Measurements from ENCODE around the gene GLIPR1. TPM values are rescaled to one million over a fixed set of nuclear protein-coding genes. Genes with fewer than 3 reads are reported as not detected.
"Not testable (repeated sequence)": the region's sequence is repeated elsewhere in the genome, so short reads cannot be mapped to it uniquely, and the experiment has no call there.

The GLIPR1 gene
- total RNA-seq, 2 donors from 2014 or later, result 2.7 to 10.0 TPM

DNA sequence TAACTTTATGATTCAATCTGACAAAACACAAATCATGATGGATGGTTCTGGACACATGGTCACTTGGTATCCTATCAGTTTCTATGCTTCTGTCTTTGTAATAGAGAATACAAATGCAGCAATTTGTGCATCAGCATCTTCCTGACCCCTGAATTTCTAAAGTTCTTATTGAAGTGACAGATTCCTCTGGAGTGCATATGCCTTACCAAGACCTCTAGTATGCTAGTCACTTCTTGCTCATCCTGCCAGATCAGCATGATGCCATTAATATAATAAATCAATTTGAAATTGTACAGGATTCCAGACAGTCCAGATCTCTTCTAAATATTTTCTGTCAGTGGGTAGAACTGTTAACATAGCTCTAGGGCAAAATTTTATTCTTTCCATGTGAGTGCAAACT lies 40.6 kb upstream of the GLIPR1 start:
- TF ChIP-seq POLR2AphosphoS5 (IDR thresholded peaks at IDR 0.05), result no peak
- TF ChIP-seq, protein P1, sequence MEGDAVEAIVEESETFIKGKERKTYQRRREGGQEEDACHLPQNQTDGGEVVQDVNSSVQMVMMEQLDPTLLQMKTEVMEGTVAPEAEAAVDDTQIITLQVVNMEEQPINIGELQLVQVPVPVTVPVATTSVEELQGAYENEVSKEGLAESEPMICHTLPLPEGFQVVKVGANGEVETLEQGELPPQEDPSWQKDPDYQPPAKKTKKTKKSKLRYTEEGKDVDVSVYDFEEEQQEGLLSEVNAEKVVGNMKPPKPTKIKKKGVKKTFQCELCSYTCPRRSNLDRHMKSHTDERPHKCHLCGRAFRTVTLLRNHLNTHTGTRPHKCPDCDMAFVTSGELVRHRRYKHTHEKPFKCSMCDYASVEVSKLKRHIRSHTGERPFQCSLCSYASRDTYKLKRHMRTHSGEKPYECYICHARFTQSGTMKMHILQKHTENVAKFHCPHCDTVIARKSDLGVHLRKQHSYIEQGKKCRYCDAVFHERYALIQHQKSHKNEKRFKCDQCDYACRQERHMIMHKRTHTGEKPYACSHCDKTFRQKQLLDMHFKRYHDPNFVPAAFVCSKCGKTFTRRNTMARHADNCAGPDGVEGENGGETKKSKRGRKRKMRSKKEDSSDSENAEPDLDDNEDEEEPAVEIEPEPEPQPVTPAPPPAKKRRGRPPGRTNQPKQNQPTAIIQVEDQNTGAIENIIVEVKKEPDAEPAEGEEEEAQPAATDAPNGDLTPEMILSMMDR (IDR thresholded peaks at IDR 0.05), result no peak
- no peak for TF ChIP-seq POLR2A (IDR thresholded peaks at IDR 0.05)
- H3K4me1 ChIP-seq (replicated peaks), result no peaks in the 10 kb centered on the region
- H3K4me3 ChIP-seq, result no peak overlapping the region
- no peaks in the 10 kb centered on the region for H3K36me3 ChIP-seq
- intact Hi-C loops (cut with DNase I), result no loop called here
- no peaks in the 10 kb centered on the region for H3K9me3 ChIP-seq
- no peak for DNase-seq (ENCODE audit: low spot score)
- H3K27ac ChIP-seq, result no peak overlapping the region
- no peaks in the 10 kb centered on the region for H3K27me3 ChIP-seq (replicated peaks; ENCODE audit: insufficient read depth)

DNA sequence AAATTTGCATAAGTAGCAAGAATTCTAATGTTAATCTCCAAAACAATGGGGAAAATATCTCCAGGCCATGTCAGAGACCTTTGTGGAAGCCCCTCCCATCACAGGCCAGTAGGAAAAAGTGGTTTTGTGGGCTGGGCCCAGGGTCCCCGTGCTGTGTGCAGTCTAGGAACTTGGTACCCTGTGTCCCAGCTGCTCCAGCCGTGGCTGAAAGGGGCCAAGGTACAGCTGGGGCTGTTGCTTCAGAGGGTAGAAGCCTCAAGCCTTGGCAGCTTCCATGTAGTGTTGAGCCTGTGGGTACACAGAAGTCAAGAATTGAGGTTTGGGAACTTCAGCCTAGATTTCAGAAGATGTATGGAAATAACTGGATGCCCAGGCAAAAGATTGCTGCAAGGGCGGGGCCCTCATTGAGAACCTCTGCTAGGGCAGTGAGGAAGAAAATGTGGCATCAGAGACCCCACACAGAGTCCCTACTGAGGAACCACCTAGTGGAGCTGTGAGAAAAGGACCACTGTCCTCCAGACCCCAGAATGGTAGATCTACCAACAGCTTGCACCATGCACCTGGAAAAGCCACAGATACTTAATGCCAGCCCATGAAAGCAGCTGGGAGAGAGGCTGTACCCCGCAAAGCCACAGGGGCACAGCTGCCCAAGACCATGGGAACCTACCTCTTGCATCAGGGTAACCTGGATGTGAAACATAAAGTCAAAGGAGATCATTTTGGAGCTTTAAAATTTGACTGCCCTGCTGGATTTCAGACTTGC lies 38.7 kb upstream of the GLIPR1 start:
- H3K27ac ChIP-seq; H3K36me3 ChIP-seq; intact Hi-C loops (cut with DNase I); H3K27me3 ChIP-seq (replicated peaks; ENCODE audit: insufficient read depth); DNase-seq (ENCODE audit: low spot score); H3K4me1 ChIP-seq (replicated peaks); H3K9me3 ChIP-seq; H3K4me3 ChIP-seq: not testable (repeated sequence)
- WGBS, result 86% methylated on average over 4 of the region's 4 CpGs

DNA sequence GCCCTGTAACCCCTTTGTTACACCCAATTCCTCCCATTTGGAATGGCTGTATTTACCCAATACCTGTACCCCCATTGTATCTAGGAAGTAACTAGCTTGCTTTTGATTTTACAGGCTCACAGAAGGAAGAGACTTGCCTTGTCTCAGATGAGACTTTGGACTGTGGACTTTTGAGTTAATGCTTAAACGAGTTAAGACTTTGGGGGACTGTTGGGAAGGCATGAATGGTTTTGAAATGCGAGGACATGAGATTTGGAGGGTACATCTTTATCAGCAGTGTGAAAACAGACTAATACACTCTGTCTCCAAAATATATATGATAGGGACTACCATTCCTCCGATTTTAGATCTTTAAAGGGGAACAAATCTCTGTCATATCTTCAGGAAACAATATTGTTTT lies 38.1 kb upstream of the GLIPR1 start:
- H3K4me3 ChIP-seq; H3K36me3 ChIP-seq; H3K4me1 ChIP-seq (replicated peaks); intact Hi-C loops (cut with DNase I); H3K27me3 ChIP-seq (replicated peaks; ENCODE audit: insufficient read depth); DNase-seq (ENCODE audit: low spot score); H3K9me3 ChIP-seq; H3K27ac ChIP-seq: not testable (repeated sequence)
- 23% methylated on average over 3 of the region's 3 CpGs for WGBS

DNA sequence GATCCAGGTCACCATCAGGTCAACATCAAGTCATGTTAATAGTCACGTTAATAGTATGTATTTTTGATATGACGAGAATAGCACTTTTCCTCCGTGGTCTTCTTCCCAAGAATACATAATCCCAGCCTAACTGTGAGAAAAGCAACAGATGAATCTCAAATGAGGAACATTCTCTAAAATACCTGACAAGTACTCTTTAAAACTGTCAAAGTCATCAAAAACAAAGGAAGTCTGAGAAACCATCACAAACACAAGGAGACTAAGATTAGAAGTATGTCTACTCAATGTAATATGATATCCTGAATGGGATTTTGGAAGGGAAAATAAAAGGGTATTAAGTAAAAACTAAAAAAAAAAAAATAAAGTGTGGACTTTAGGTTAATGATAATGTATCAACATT lies 36.8 kb upstream of the GLIPR1 start:
- no peak overlapping the region for H3K27ac ChIP-seq
- H3K36me3 ChIP-seq, result no peaks in the 10 kb centered on the region
- H3K27me3 ChIP-seq (replicated peaks; ENCODE audit: insufficient read depth), result no peaks in the 10 kb centered on the region
- intact Hi-C loops (cut with DNase I), result no loop called here
- no peak overlapping the region for H3K4me3 ChIP-seq
- DNase-seq (ENCODE audit: low spot score), result no peak
- TF ChIP-seq, protein P1 (IDR thresholded peaks at IDR 0.05), result no peak
- no peak for TF ChIP-seq POLR2A (IDR thresholded peaks at IDR 0.05)
- no peak for TF ChIP-seq POLR2AphosphoS5 (IDR thresholded peaks at IDR 0.05)
- no peaks in the 10 kb centered on the region for H3K9me3 ChIP-seq
- 44% methylated on average over 3 of the region's 3 CpGs for WGBS
- H3K4me1 ChIP-seq (replicated peaks), result no peaks in the 10 kb centered on the region

DNA sequence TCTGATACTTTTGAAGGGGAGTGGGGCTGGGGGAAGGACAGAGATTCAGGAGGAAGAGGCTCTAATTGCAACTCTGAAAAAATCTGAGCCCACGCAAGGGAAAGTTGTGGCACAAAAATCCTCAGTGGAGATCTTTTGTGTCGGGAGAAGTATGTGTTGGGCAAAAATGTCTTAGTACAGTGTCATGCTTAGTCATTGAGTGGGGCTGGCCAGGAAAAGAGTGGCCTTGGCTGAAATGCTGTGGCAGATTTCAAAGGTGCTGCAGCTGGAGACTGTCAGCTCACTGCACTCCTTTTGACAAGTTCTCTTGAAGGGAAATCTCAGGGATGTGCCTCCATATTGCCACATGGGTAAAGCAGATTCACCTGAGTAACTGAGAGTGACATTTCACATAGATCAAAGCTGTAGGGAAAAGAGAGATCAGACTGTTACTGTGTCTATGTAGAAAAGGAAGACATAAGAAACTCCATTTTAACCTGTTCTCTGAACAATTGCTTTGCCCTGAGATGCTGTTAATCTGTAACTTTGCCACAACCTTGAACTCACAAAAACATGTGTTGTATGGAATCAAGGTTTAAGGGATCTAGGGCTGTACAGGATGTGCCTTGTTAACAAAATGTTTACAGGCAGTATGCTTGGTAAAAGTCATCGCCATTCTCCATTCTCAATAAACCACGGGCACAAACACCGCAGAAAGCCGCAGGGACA lies 36.0 kb upstream of the GLIPR1 start:
- Histone ChIP-seq H3K27me3 (replicated peaks; ENCODE audit: insufficient read depth) (no peaks in the 10 kb centered on the region), H3K36me3 (no peaks in the 10 kb centered on the region), H3K4me1 (replicated peaks) (no peaks in the 10 kb centered on the region), H3K4me3 (no peak overlapping the region), H3K9me3 (no peaks in the 10 kb centered on the region), H3K27ac (no peak overlapping the region)
- WGBS, result 73% methylated on average over 6 of the region's 6 CpGs
- DNase-seq (ENCODE audit: low spot score), result no peak
- TF ChIP-seq POLR2A (IDR thresholded peaks at IDR 0.05), result no peak
- no peak for TF ChIP-seq POLR2AphosphoS5 (IDR thresholded peaks at IDR 0.05)
- TF ChIP-seq, protein P1 (IDR thresholded peaks at IDR 0.05), result no peak
- intact Hi-C loops (cut with DNase I), result no loop called here

DNA sequence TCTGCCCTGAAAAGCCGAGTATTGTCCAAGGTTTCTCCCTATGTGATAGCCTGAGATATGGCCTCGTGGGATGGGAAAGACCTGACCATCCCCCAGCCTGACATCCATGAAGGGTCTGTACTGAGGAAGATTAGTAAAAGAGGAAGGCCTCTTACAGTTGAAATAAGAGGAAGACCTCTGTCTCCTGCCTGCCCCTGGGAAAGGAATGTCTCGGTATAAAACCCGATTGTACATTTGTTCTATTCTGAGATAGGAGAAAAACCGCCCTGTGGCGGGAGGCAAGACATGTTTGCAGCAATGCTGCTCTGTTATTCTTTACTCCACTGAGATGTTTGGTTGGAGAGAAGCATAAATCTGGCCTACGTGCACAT lies 35.4 kb upstream of the GLIPR1 start:
- H3K4me1 ChIP-seq (replicated peaks); DNase-seq (ENCODE audit: low spot score); H3K27ac ChIP-seq; H3K4me3 ChIP-seq; intact Hi-C loops (cut with DNase I); H3K9me3 ChIP-seq; H3K27me3 ChIP-seq (replicated peaks; ENCODE audit: insufficient read depth); H3K36me3 ChIP-seq: not testable (repeated sequence)
- 84% methylated on average over 7 of the region's 7 CpGs for WGBS

Measured in prostate gland (tissue), 2 donors.